GM19351 (cell line): ENCODE data around the gene SLC35A3.
"Not testable (repeated sequence)": the region's sequence is repeated elsewhere in the genome, so short reads cannot be mapped to it uniquely, and the experiment has no call there.

Experiments used
- ATAC-seq: cut with Tn5 transposase; IDR thresholded peaks from one replicate; pipeline ENCODE4 v1.9.1; 2021; ENCODE audit warnings: mild to moderate bottlenecking, moderate library complexity; ENCODE audit not compliant: unreplicated experiment

Gene SLC35A3

GRCh38 chr1:99969729-99970621, at the start of gene SLC35A3:
Gene SLC35A3, plus strand, starts transcription at chr1:99969996. Its CDS starts 23,559 bp downstream, at chr1:99993555.
- ATAC-seq, result peak; percentile 85

- no peak for ATAC-seq
Measured at GRCh38 chr1:99934801-99935200, 35.0 kb upstream of the SLC35A3 start.

- ATAC-seq, result no peak
Measured at GRCh38 chr1:99935534-99935933, 34.3 kb upstream of the SLC35A3 start.

GRCh38 chr1:99936071-99936470, 33.7 kb upstream of the SLC35A3 start:
- ATAC-seq, result no peak

GRCh38 chr1:99942723-99943122, 27.1 kb upstream of the SLC35A3 start:
- no peak for ATAC-seq

- no peak for ATAC-seq
Measured at GRCh38 chr1:99943223-99943794, 26.5 kb upstream of the SLC35A3 start.

DNA sequence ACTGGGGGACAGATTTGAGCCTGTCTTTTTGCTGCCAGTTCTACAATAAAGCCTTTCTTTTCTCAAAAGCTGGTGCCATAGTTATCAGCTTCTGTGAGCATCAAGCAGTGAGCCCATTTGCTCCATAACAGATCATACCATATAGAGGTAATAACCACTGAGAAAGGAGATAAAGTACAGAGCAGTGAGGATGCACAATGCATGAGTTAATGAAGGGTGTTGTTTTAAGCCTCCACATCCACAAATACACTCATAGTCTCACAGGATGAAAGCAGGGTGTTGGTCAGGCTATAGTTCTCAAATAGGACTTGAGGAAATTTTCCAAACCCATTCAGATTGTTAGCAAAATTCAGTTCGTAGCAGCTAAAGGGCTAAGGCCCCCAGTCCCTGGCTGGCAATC, 25.6 kb upstream of the SLC35A3 start:
- no peak for ATAC-seq

DNA sequence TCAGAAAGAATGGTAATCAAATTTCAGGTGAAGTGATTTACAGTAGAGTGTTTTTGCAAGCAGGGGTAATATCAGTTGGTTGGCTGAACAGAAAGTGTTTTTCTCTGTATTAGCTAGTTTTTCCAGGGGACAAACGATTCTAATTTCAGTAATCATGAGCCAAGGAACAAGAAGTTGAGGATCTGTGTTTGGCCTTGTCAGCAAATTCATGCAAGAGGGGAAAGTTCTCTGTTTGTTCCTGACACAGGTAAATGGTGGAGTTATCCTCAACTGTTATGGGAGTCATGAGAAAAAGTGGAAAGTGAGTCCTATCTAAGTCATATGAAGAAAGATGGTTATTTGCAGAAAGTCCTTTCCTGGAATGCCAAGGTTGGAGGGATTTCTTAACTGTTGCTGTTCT, 24.6 kb upstream of the SLC35A3 start:
- ATAC-seq, result no peak

- ATAC-seq, result no peak
Measured at GRCh38 chr1:99950486-99950885, 19.3 kb upstream of the SLC35A3 start.

DNA sequence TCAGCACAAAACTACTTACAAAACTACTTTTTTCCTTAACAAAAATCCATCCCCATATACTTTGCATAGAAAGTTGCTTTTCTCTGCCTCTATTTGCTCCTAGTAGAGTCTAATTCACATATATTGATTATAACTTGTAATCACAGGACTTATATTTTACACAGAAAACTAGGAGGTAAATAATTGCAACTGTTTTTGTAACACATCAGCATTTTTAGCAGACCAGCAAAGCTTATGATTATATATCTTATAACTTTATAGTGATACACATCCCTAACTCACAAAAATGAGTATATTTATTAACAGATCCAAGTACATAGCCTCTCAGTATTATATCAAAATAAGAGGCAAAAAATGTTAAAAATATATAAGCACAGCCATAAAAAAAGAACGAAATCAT, 17.3 kb upstream of the SLC35A3 start:
- no peak for ATAC-seq

DNA sequence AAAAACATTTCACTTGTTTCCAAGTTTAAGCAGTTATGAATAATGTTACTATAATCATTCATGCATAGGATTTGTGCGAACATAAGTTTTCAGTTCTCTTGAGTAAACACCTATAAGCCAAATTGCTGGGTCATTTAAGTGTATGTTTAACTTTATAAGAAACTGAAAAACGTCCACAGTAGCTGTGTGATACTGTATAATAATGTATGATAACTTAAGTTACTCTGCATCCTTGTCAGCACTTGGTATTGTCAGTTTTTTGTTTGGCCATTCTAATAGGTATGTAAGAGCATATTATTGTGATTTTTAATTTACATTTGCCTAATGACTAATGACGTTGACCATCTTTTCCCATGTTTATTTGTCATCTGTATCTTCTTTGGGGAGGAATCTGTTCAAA, 14.4 kb upstream of the SLC35A3 start:
- no peak for ATAC-seq

DNA sequence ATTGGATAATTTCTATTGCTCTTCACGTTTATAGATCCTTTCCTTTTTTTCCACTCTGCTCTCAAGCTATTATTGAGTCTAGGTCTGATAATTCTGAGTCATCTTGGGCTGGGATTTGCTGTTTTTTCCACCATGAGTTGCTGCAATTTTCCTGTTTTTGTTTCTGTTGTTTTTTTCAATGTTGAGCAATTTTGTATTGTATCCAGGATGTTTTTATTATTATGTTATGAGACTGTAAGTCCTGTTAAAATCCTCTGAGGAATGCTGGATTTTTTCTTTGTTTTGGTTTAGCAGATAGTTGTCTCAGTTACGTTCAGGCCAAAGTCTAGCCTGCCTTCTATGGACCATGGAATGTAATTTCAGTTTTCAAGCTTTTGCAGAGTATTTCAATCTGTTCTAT, 13.0 kb upstream of the SLC35A3 start:
- ATAC-seq, result no peak

DNA sequence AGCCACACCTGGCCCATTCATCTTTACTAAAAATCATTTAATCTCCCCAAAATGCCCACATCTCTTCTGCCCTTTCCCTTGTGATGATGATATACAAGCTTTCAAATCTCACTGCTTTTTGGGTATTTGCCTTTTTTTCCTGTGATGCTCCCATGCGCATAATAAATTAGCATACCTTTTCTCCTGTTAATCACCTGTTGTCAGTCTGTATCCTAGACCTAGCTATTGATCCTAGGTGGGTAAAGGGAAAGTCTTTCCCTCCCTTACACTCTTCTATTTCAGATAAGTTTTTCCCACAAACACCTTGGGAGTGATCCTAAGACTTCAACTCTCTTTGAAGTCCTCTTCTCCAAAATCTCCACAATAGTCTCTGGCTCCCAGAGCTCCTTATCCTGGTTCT, 12.0 kb upstream of the SLC35A3 start:
- no peak for ATAC-seq

DNA sequence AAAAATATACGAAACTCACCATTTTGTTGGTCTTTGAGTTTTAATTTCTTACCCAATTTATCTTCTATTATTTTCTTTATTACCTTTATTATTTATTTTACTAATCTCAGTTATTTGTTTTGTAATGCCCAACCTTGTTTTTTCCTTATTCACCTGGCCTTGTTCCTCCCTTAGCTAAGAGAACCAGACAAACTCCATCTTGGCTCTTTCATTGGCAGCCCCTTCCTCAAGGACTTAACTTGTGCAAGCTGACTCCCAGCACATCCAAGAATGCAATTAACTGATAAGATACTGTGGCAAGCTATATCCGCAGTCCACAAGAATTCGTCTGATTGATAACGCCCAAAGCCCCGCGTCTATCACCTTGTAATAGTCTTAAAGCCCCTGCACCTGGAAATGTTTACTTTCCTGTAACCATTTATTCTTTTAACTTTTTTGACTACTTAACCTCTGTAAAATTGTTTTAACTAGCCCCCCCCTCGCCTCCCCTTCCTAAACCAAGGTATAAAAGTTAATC, 10.5 kb upstream of the SLC35A3 start:
- not testable (repeated sequence) for ATAC-seq

GRCh38 chr1:99960260-99960659, 9.5 kb upstream of the SLC35A3 start:
- ATAC-seq, result not testable (repeated sequence)

- no peak for ATAC-seq
Measured at GRCh38 chr1:99963041-99963795, 6.6 kb upstream of the SLC35A3 start.

- no peak for ATAC-seq
Measured at GRCh38 chr1:99964806-99965205, 5.0 kb upstream of the SLC35A3 start.

GRCh38 chr1:99965646-99966375, 4.0 kb upstream of the SLC35A3 start:
- ATAC-seq, result no peak

DNA sequence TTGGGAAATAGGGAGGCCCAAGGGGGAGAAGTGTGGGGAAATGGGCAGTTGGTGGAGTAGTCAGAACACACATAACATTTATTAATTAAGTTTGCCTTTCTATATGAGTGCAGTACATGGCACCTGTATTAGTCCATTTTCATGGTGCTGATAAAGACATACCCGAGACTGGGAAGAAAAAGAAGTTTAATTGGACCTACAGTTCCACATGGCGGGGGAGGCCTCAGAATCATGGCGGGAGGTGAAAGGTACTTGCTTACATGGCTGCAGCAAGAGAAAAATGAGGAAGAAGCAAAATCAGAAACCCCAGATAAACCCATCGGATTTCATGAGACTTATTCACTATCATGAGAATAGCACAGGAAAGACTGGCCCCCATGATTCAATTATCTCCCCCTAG, 1.6 kb upstream of the SLC35A3 start:
- ATAC-seq, result no peak

DNA sequence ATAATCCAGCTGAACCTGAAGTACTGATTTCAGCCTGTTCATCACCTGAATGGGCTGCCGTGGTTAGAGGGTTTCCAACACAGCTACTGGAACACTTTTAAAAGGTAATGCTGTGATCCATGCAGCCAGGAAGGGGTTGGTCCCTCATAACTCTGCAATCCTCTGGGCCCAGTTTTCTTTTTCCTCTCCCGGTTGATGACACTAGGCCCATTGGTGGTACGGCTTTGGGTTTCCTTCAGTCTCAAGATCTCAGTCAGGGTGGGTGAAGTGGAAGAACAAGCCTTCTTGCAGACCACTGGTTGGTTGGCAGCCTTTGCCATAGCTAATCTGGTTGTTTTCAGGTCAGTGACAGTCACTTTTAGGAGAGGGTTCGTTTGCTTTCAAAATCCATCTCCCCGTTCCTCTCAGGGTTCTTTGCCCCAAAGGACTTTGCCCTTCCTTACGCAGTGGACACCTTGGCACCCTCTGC, 502 bp upstream of the SLC35A3 start:
- peak; percentile 21 for ATAC-seq
